CD4-positive, alpha-beta T cell treated with Interleukin-4 for 1 hour (primary cell): ENCODE data around the gene GSTO1.

Experiments used
- DNase-seq, 2 donors: peaks; one replicate each; pipeline ENCODE4 v3.0.0-alpha.2; 2020 to 2022

GSTO1 gene

GRCh38 chr10:104307576-104308438, 53.1 kb downstream of the GSTO1 start:
- no peak for DNase-seq

DNA sequence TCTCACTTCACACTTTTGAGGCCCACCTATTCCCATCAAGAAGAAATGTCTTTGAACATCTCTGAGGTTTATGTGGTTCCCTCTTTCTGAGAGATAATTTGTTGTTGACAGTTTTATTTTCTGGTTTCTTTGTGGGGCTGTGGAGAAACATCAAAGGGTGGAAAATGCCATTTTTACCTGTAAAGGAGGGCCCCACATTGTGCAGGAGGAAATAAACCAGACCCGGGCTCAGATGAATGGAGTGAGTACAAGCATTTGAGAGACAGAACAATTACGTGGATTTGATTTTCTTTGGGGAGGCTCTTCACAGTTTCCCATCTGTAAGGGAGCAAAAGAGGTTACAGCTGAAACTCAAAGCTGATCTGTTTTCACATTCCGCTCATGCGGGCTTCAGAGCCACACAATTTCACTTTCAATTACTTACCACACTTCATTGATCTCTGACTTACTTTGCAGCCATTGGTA, 53.8 kb downstream of the GSTO1 start:
- DNase-seq: peak in 1 of 2 donors; percentile 47

GRCh38 chr10:104309980-104310978, 55.6 kb downstream of the GSTO1 start:
- DNase-seq: no peak

DNA sequence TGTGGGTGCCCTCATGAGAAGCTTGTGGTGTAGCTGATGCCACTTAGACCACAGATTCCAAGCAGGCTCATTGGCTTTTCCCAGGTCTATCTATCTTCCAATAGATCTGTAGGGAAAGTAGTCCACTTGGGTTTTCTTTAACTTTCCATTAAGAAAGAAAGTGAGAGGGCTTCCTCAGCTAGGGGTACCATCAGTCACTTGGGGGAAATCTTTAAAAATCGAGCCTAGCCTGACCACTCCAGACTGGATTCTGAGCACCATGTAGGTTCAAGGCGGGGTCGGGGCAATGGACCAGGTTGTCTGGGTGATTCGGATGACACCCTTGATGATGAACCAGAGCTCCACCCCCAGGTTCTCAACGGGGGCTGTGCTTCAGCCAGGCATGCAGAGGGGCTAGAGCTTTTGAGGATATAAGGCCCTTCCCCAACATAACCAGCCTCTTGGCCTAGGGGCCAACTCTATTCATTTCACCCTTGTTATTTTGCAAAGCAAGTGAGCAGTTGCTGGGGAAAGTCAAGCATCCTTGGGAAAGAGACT, 56.6 kb downstream of the GSTO1 start:
- DNase-seq: no peak

DNA sequence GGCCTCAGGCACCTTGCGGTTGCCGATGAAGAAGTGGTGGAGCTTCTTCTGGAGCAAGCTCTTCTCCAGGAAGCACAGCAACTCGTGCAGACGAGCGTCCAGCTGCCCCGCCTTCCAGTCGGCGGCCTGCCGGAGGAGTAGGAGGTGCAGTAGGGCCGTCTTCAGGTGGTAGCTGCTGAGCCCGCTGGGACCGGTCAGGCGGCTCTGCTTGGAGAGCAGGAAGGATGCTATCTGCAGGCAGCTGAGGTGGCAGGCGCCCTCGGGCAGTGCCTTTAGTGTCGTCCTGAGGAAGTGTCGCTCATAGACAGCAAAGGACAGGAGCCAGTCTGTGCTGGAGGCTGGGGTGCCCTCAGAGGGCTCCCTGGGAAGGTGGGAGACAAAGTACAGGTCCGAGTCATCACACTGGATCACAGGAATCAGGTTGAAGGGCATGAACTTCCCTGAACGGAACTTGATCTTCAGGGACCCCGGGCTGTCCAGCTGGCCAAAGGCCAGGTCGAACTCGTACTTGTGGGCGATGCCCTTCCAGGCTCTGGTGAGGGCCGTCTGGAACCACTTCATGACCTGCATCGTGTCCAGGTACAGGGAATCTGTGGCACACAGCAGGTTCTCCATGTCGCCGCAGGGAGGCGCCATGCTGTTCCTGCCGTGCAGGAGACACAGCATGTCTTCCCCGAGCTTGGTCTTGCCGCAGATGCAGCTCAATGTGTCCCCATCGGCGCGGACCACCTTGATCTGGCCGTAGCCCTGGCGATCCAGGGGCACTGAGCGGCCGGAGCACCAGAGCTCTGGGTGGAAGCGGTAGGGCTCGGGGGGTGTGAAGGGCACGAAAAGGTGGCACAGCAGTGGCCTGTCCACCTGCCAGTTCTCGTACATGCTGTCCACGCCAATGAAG, 60.1 kb downstream of the GSTO1 start:
- DNase-seq: no peak

DNA sequence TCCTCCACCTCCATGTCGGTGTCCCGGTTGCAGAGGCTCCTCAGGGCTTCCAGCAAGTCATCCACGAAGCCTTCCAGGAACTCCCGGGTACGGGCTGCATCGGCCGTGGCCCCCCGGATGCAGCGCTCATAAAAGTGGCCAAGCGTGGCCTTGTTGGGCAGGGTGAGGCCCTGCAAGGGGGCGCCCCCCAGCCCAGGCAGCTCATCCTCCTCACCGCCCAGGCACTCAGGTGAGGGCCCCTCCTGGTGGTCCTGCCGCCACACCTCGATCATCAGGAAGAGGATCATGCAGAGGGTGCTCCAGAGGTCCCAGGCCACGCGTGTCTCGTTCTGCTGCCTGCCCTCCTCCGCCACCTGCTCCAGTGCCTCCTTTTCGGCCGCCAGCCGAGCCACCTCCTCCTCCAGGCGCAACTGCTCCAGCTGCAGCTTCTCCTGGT, 60.8 kb downstream of the GSTO1 start:
- DNase-seq: no peak

DNA sequence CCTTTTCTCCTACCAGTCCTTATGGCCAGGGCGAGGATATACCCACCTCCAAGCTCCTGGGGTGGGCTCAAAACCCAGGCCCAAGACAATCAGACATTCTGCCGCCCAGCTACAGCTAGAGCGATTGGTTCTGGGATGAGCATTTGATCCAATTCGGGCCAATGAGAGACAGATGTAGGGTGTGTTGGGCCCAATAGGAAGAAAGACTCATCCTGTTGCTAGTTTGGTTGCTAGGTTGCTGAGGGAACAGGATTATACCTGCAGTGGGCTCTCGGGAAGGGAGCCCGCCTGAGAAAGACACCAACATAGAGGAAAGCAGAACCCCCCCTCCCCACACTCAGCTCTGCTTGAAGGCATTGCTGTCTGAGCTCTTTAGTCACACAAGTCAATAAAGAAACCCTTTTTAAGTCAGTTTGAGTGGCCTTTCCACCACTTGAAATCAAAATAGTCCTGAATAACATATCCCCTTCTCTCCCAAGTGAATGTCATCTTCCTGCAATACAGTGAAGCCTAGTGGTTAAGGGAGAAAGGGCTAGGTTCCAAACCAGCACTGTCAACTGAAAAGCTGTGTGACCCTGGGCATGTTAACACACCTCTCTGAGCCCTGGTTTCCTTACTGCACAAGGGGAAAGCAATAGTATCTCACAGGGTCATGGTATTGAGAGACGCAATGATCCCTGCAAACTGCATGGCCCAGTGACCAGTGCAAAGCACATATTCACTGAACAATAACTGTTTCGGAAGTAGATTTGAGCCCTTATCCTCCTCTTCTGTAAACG, 61.8 kb downstream of the GSTO1 start:
- no peak for DNase-seq
